Cerebellar cortex (tissue), 1 donor: Measurements from ENCODE around the gene ZBTB14.

Source experiments
- DNase-seq: peaks from one replicate; pipeline ENCODE4 v3.0.0-alpha.2; 2015; ENCODE audit warnings: low spot score

ZBTB14 gene

GRCh38 chr18:5288517-5288935 is 7.0 kb downstream of the ZBTB14 start:
- no peak for DNase-seq

- DNase-seq = no peak
Observed at GRCh38 chr18:5287854-5288253, 7.7 kb downstream of the ZBTB14 start.

- DNase-seq = no peak
Observed at GRCh38 chr18:5286525-5286924, 9.0 kb downstream of the ZBTB14 start.

- no peak for DNase-seq
Observed at GRCh38 chr18:5285326-5285725, 10.2 kb downstream of the ZBTB14 start.

GRCh38 chr18:5284808-5285207 is 10.7 kb downstream of the ZBTB14 start:
- no peak for DNase-seq

GRCh38 chr18:5282770-5283169 is 12.8 kb downstream of the ZBTB14 start:
- DNase-seq = no peak

- no peak for DNase-seq
Observed at GRCh38 chr18:5276947-5277346, 18.6 kb downstream of the ZBTB14 start.

GRCh38 chr18:5275872-5276271 is 19.7 kb downstream of the ZBTB14 start:
- no peak for DNase-seq

GRCh38 chr18:5268874-5269273 is 26.7 kb downstream of the ZBTB14 start:
- no peak for DNase-seq

GRCh38 chr18:5266721-5267120 is 28.8 kb downstream of the ZBTB14 start:
- DNase-seq = no peak

- no peak for DNase-seq
Observed at GRCh38 chr18:5253910-5254309, 41.6 kb downstream of the ZBTB14 start.

GRCh38 chr18:5251117-5251516 is 44.4 kb downstream of the ZBTB14 start:
- no peak for DNase-seq

- no peak for DNase-seq
Observed at GRCh38 chr18:5250603-5251002, 44.9 kb downstream of the ZBTB14 start.

GRCh38 chr18:5244941-5245340 is 50.6 kb downstream of the ZBTB14 start:
- no peak for DNase-seq

- DNase-seq = no peak
Observed at GRCh38 chr18:5239447-5239846, 56.1 kb downstream of the ZBTB14 start.
